SK-N-MC (cell line): ENCODE data around the gene SLC39A11.

ENCODE experiments used
- DNase-seq: peaks from one replicate; pipeline ENCODE4 v3.0.0-alpha.2; 2011; ENCODE audit warnings: low read depth, low spot score
- H3K27ac ChIP-seq: fragments of 200-600 bp; sonication (generic); 2 replicates; pipeline ENCODE4 v1.5.1; 2016; ENCODE audit warnings: mixed run types
- H3K36me3 ChIP-seq: fragments of 200-600 bp; sonication (generic); 2 replicates; pipeline ENCODE4 v1.6.1; 2017; ENCODE audit warnings: antibody characterized with exemption, low read length, mixed read lengths; ENCODE audit not compliant: insufficient read depth
- H3K4me3 ChIP-seq: fragments of 200-600 bp; sonication (generic); 2 replicates; pipeline ENCODE4 v1.5.1; 2016
- H3K9ac ChIP-seq: fragments of 200-600 bp; sonication (generic); 2 replicates; pipeline ENCODE4 v1.8.0; 2017; ENCODE audit warnings: mixed run types, mixed read lengths; ENCODE audit not compliant: insufficient read length
- H3K9me3 ChIP-seq: fragments of 200-600 bp; sonication (generic); 2 replicates; pipeline ENCODE4 v1.6.1; 2017; ENCODE audit warnings: low read depth, mild to moderate bottlenecking, antibody characterized with exemption, low read length, moderate library complexity, mixed read lengths
- EZH2 ChIP-seq: fragments of 200-600 bp; sonication (generic); IDR thresholded peaks from one replicate; pipeline ENCODE4 v1.6.1; 2017; ENCODE audit warnings: antibody characterized with exemption
- FOXP2 ChIP-seq: optimal IDR thresholded peaks from 2 replicates; pipeline ENCODE3; 2011; ENCODE audit warnings: mild to moderate bottlenecking, moderate library complexity; ENCODE audit not compliant: insufficient read depth; ENCODE audit errors: extremely low read length, control extremely low read depth
- POLR2AphosphoS5 ChIP-seq: IDR thresholded peaks from 2 replicates; pipeline ENCODE4 v1.6.1; 2012; ENCODE audit warnings: mild to moderate bottlenecking, low read depth, low read length, borderline replicate concordance

Gene SLC39A11

GRCh38 chr17:72931163-72931562, 161.3 kb downstream of the SLC39A11 start:
- DNase-seq, result no peak
- TF ChIP-seq EZH2, result no peak
- no peak for TF ChIP-seq FOXP2
- no peak for TF ChIP-seq POLR2AphosphoS5
- no peak overlapping the region for H3K27ac ChIP-seq
- no peaks in the 10 kb centered on the region for H3K36me3 ChIP-seq
- no peak overlapping the region for H3K9ac ChIP-seq
- no peak overlapping the region for H3K4me3 ChIP-seq
- no peaks in the 10 kb centered on the region for H3K9me3 ChIP-seq

- no peak for DNase-seq
- Histone ChIP-seq H3K27ac (no peak overlapping the region), H3K9me3 (no peaks in the 10 kb centered on the region), H3K36me3 (no peaks in the 10 kb centered on the region), H3K4me3 (no peak overlapping the region), H3K9ac (no peak overlapping the region)
- TF ChIP-seq POLR2AphosphoS5 (no peak), FOXP2 (no peak), EZH2 (no peak)
Measured at GRCh38 chr17:72930031-72930430, 162.5 kb downstream of the SLC39A11 start.

GRCh38 chr17:72928454-72929136, 163.9 kb downstream of the SLC39A11 start:
- no peak overlapping the region for H3K9ac ChIP-seq
- no peaks in the 10 kb centered on the region for H3K36me3 ChIP-seq
- no peak for DNase-seq
- TF ChIP-seq POLR2AphosphoS5 (no peak), FOXP2 (no peak), EZH2 (no peak)
- H3K9me3 ChIP-seq, result no peaks in the 10 kb centered on the region
- no peak overlapping the region for H3K27ac ChIP-seq
- no peak overlapping the region for H3K4me3 ChIP-seq

- Histone ChIP-seq H3K4me3 (no peak overlapping the region), H3K9me3 (no peaks in the 10 kb centered on the region), H3K36me3 (no peaks in the 10 kb centered on the region), H3K9ac (no peak overlapping the region), H3K27ac (no peak overlapping the region)
- no peak for DNase-seq
- no peak for TF ChIP-seq FOXP2
- no peak for TF ChIP-seq POLR2AphosphoS5
- no peak for TF ChIP-seq EZH2
Measured at GRCh38 chr17:72927760-72928159, 164.7 kb downstream of the SLC39A11 start.

- H3K4me3 ChIP-seq, result no peak overlapping the region
- TF ChIP-seq EZH2, result no peak
- no peak for TF ChIP-seq FOXP2
- no peak for TF ChIP-seq POLR2AphosphoS5
- H3K9me3 ChIP-seq, result no peaks in the 10 kb centered on the region
- H3K9ac ChIP-seq, result no peak overlapping the region
- DNase-seq, result no peak
- H3K27ac ChIP-seq, result no peak overlapping the region
- H3K36me3 ChIP-seq, result no peaks in the 10 kb centered on the region
Measured at GRCh38 chr17:72927146-72927545, 165.3 kb downstream of the SLC39A11 start.

GRCh38 chr17:72926171-72926570, 166.3 kb downstream of the SLC39A11 start:
- DNase-seq, result no peak
- H3K36me3 ChIP-seq, result no peaks in the 10 kb centered on the region
- TF ChIP-seq FOXP2, result no peak
- TF ChIP-seq POLR2AphosphoS5, result no peak
- no peak for TF ChIP-seq EZH2

GRCh38 chr17:72924196-72924595, 168.3 kb downstream of the SLC39A11 start:
- H3K27ac ChIP-seq, result no peak overlapping the region
- no peak overlapping the region for H3K4me3 ChIP-seq
- no peaks in the 10 kb centered on the region for H3K36me3 ChIP-seq
- TF ChIP-seq POLR2AphosphoS5 (no peak), FOXP2 (no peak), EZH2 (no peak)
- no peaks in the 10 kb centered on the region for H3K9me3 ChIP-seq
- no peak overlapping the region for H3K9ac ChIP-seq
- DNase-seq, result no peak

More at GRCh38 chr17:72926171-72926570, 166.3 kb downstream of the SLC39A11 start:
- Histone ChIP-seq H3K4me3 (no peak overlapping the region), H3K9ac (no peak overlapping the region), H3K9me3 (no peaks in the 10 kb centered on the region), H3K27ac (no peak overlapping the region)

- Histone ChIP-seq H3K4me3 (no peak overlapping the region), H3K36me3 (no peaks in the 10 kb centered on the region), H3K27ac (no peak overlapping the region), H3K9ac (no peak overlapping the region), H3K9me3 (no peaks in the 10 kb centered on the region)
- no peak for TF ChIP-seq FOXP2
- no peak for TF ChIP-seq POLR2AphosphoS5
- no peak for TF ChIP-seq EZH2
- DNase-seq, result no peak
Measured at GRCh38 chr17:72922219-72922618, 170.3 kb downstream of the SLC39A11 start.
